HL-60 (cell line): ENCODE measurements around the gene BMP2K.

Experiments
- CTCF ChIP-seq: IDR thresholded peaks from one replicate; pipeline ENCODE4 v1.5.1; 2011; ENCODE audit warnings: low read length, control low read depth, inconsistent platforms; ENCODE audit not compliant: insufficient read depth
- GABPA ChIP-seq: IDR thresholded peaks from 2 replicates; pipeline ENCODE4 v1.6.1; 2012; ENCODE audit warnings: low read depth
- TF ChIP-seq, protein P1 (sequence below): IDR thresholded peaks from 2 replicates; pipeline ENCODE4 v1.6.1; 2012; ENCODE audit warnings: low read depth; ENCODE audit not compliant: insufficient replicate concordance

GRCh38 chr4:78788007-78788889 lies 12.1 kb downstream of the BMP2K start:
- TF ChIP-seq CTCF, result no peak
- TF ChIP-seq, protein P1, sequence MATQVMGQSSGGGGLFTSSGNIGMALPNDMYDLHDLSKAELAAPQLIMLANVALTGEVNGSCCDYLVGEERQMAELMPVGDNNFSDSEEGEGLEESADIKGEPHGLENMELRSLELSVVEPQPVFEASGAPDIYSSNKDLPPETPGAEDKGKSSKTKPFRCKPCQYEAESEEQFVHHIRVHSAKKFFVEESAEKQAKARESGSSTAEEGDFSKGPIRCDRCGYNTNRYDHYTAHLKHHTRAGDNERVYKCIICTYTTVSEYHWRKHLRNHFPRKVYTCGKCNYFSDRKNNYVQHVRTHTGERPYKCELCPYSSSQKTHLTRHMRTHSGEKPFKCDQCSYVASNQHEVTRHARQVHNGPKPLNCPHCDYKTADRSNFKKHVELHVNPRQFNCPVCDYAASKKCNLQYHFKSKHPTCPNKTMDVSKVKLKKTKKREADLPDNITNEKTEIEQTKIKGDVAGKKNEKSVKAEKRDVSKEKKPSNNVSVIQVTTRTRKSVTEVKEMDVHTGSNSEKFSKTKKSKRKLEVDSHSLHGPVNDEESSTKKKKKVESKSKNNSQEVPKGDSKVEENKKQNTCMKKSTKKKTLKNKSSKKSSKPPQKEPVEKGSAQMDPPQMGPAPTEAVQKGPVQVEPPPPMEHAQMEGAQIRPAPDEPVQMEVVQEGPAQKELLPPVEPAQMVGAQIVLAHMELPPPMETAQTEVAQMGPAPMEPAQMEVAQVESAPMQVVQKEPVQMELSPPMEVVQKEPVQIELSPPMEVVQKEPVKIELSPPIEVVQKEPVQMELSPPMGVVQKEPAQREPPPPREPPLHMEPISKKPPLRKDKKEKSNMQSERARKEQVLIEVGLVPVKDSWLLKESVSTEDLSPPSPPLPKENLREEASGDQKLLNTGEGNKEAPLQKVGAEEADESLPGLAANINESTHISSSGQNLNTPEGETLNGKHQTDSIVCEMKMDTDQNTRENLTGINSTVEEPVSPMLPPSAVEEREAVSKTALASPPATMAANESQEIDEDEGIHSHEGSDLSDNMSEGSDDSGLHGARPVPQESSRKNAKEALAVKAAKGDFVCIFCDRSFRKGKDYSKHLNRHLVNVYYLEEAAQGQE, result no peak
- no peak for TF ChIP-seq GABPA
